ENCODE data around the gene KLHL7.

GRCh38 chr7:23106823-23107663 is 1.5 kb downstream of the KLHL7 start:
- TF ChIP-seq CTCF (IDR thresholded peaks at IDR 0.05; ENCODE audit: low read length) (no peak), EZH2 (IDR thresholded peaks at IDR 0.05; ENCODE audit: borderline replicate concordance, low read length) (no peak)

All from OCI-LY1 (cell line).